Myocyte (in vitro differentiated cells): ENCODE results near the gene MTA3. TPM values are rescaled to one million over a fixed set of nuclear protein-coding genes. Genes with fewer than 3 reads are reported as not detected.
"Not testable (repeated sequence)": the region's sequence is repeated elsewhere in the genome, so short reads cannot be mapped to it uniquely, and the experiment has no call there.

Experiments
- DNase-seq: peaks from one replicate; pipeline ENCODE4 v3.0.0-alpha.2; 2012; ENCODE audit warnings: low read depth
- total RNA-seq: library from RNA; depleted of rRNA; stranded (reverse); fragments of >200 nt; gene quantifications from 2 replicates; pipeline ENCODE4 v1.2.3, GENCODE V29; 2014

Gene MTA3
- total RNA-seq, 1 donor from 2014 or later: 21.6 TPM

- DNase-seq: no peak
These were observed 158.2 kb downstream of the MTA3 start for GRCh38 chr2:42726680-42727079.

- not testable (repeated sequence) for DNase-seq
These were observed 162.9 kb downstream of the MTA3 start for GRCh38 chr2:42731316-42731715.

GRCh38 chr2:42733852-42734251, 165.4 kb downstream of the MTA3 start:
- no peak for DNase-seq

GRCh38 chr2:42736598-42737322, 168.3 kb downstream of the MTA3 start:
- DNase-seq: no peak

- DNase-seq: no peak
These were observed 172.7 kb downstream of the MTA3 start for GRCh38 chr2:42741140-42741539.

GRCh38 chr2:42742740-42743658, 174.6 kb downstream of the MTA3 start:
- DNase-seq: peak; percentile 40

GRCh38 chr2:42743659-42743990, 175.2 kb downstream of the MTA3 start:
- DNase-seq: peak; percentile 78

GRCh38 chr2:42744545-42745082, 176.2 kb downstream of the MTA3 start:
- no peak for DNase-seq

GRCh38 chr2:42747422-42747821, 179.0 kb downstream of the MTA3 start:
- no peak for DNase-seq

- DNase-seq: no peak
These were observed 180.4 kb downstream of the MTA3 start for GRCh38 chr2:42748840-42749239.

- DNase-seq: no peak
These were observed 183.9 kb downstream of the MTA3 start for GRCh38 chr2:42752314-42752713.

GRCh38 chr2:42752816-42753813, 184.7 kb downstream of the MTA3 start:
- DNase-seq: peak; percentile 36

- DNase-seq: peak; percentile 99
These were observed 185.8 kb downstream of the MTA3 start for GRCh38 chr2:42754021-42754775.

- DNase-seq: no peak
These were observed 186.3 kb downstream of the MTA3 start for GRCh38 chr2:42754776-42755140.

- DNase-seq: no peak
These were observed 186.9 kb downstream of the MTA3 start for GRCh38 chr2:42755191-42755880.

- no peak for DNase-seq
These were observed 187.8 kb downstream of the MTA3 start for GRCh38 chr2:42756150-42756775.

- peak; percentile 45 for DNase-seq
These were observed 188.6 kb downstream of the MTA3 start for GRCh38 chr2:42756966-42757513.

GRCh38 chr2:42757981-42758740, 189.7 kb downstream of the MTA3 start:
- DNase-seq: no peak
